ENCODE data around the gene GNB3. TPM values are rescaled to one million over a fixed set of nuclear protein-coding genes. Genes with fewer than 3 reads are reported as not detected.

GNB3 gene
- total and polyA plus RNA-seq, 9 of the 15 experiments (the other 6 are each of a cell fraction or from before 2014, with no cell fraction given) = 1.4 to 5.8 (median 2.0) TPM

DNA sequence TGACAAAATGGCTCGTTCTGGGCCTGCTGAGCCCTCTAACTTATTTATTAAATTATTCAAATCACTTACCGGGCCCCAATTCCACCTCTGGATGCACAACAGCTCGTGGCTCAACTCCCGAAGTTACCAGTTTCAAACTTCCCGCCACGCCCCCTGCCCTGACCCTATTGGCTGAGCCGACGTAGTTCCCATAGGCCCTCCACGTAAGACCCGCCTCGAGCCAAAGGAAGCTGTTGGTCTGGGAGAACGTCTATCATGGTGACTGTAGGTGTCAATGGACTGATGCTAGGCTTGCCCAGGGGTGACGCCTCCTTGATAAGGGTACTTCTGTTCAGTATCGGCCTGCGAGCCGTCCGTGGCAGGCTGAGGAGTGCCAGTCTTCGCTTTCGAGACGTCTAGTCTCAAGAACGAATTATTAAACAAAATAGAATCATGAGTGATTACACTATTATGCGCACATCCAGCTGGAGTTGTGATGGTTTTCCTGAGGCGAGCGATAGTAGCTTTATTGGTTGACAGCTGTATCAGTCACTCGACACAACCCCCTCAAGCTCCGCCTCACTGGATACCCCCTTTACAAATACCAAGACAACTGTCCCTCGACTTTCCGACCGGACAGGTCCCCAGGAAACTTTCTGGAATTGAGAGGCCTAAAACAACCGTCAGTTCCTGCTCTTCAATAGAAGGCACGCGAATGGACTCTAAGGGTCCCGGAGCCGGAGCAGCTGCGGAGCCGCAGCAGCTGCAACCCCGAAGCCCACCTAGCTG lies 10.6 kb downstream of the GNB3 start, which contains the start of gene CDCA3 (continued):
- TF ChIP-seq, protein P1, sequence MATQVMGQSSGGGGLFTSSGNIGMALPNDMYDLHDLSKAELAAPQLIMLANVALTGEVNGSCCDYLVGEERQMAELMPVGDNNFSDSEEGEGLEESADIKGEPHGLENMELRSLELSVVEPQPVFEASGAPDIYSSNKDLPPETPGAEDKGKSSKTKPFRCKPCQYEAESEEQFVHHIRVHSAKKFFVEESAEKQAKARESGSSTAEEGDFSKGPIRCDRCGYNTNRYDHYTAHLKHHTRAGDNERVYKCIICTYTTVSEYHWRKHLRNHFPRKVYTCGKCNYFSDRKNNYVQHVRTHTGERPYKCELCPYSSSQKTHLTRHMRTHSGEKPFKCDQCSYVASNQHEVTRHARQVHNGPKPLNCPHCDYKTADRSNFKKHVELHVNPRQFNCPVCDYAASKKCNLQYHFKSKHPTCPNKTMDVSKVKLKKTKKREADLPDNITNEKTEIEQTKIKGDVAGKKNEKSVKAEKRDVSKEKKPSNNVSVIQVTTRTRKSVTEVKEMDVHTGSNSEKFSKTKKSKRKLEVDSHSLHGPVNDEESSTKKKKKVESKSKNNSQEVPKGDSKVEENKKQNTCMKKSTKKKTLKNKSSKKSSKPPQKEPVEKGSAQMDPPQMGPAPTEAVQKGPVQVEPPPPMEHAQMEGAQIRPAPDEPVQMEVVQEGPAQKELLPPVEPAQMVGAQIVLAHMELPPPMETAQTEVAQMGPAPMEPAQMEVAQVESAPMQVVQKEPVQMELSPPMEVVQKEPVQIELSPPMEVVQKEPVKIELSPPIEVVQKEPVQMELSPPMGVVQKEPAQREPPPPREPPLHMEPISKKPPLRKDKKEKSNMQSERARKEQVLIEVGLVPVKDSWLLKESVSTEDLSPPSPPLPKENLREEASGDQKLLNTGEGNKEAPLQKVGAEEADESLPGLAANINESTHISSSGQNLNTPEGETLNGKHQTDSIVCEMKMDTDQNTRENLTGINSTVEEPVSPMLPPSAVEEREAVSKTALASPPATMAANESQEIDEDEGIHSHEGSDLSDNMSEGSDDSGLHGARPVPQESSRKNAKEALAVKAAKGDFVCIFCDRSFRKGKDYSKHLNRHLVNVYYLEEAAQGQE (IDR thresholded peaks at IDR 0.05; ENCODE audit: borderline replicate concordance) = no peak
- TF ChIP-seq, protein P1 (CRISPR knock-in tag; IDR thresholded peaks at IDR 0.05; ENCODE audit: low read depth) = no peak
- TF ChIP-seq GATA2 (CRISPR knock-in tag; IDR thresholded peaks at IDR 0.05) = no peak
- TF ChIP-seq XRCC3 (IDR thresholded peaks at IDR 0.05) = no peak
- TF ChIP-seq, protein P2, sequence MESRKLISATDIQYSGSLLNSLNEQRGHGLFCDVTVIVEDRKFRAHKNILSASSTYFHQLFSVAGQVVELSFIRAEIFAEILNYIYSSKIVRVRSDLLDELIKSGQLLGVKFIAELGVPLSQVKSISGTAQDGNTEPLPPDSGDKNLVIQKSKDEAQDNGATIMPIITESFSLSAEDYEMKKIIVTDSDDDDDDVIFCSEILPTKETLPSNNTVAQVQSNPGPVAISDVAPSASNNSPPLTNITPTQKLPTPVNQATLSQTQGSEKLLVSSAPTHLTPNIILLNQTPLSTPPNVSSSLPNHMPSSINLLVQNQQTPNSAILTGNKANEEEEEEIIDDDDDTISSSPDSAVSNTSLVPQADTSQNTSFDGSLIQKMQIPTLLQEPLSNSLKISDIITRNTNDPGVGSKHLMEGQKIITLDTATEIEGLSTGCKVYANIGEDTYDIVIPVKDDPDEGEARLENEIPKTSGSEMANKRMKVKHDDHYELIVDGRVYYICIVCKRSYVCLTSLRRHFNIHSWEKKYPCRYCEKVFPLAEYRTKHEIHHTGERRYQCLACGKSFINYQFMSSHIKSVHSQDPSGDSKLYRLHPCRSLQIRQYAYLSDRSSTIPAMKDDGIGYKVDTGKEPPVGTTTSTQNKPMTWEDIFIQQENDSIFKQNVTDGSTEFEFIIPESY (CRISPR knock-in tag; IDR thresholded peaks at IDR 0.05) = no peak
- TF ChIP-seq PCBP1 (IDR thresholded peaks at IDR 0.05; ENCODE audit: low read depth, low read length, poor library complexity, severe bottlenecking) = no peak
- no peak for TF ChIP-seq RBM39 (optimal IDR thresholded peaks at IDR 0.05; ENCODE audit: low read depth, low read length)
- peak; percentile 86 for TF ChIP-seq FOXM1 (IDR thresholded peaks at IDR 0.05; ENCODE audit: low read depth)
- no peak for TF ChIP-seq FOXM1 (CRISPR knock-in tag; IDR thresholded peaks at IDR 0.05; ENCODE audit: low read depth)
- 0 out of 4 replicates have a peak, but pooled peaks of 1 of the 2 experiments have one; percentile 4 for TF ChIP-seq RCOR1 (IDR thresholded peaks at IDR 0.05; ENCODE audit: borderline replicate concordance in 1 of 2, low read depth in 2 of 2, low read length in 2 of 2)
- no peak for TF ChIP-seq ZNF212 (CRISPR knock-in tag; IDR thresholded peaks at IDR 0.05)
- no peak for TF ChIP-seq KDM4B (IDR thresholded peaks at IDR 0.05; ENCODE audit: borderline replicate concordance in 2 of 2, low read depth in 1 of 2)
- TF ChIP-seq ZNF77 (CRISPR knock-in tag; IDR thresholded peaks at IDR 0.05) = no peak
- TF ChIP-seq, protein P3, sequence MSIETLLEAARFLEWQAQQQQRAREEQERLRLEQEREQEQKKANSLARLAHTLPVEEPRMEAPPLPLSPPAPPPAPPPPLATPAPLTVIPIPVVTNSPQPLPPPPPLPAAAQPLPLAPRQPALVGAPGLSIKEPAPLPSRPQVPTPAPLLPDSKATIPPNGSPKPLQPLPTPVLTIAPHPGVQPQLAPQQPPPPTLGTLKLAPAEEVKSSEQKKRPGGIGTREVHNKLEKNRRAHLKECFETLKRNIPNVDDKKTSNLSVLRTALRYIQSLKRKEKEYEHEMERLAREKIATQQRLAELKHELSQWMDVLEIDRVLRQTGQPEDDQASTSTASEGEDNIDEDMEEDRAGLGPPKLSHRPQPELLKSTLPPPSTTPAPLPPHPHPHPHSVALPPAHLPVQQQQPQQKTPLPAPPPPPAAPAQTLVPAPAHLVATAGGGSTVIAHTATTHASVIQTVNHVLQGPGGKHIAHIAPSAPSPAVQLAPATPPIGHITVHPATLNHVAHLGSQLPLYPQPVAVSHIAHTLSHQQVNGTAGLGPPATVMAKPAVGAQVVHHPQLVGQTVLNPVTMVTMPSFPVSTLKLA (conservative IDR thresholded peaks at IDR 0.05) = peak; percentile 43 to 85
- no peak for TF ChIP-seq HLTF (IDR thresholded peaks at IDR 0.05)

All from K562 (cell line).